Ovary (tissue), 3 donors: Measurements from ENCODE around the gene SNX8.

Experiments used
- CTCF ChIP-seq, 3 donors: fragments of 450-650 bp in 2 of 3; fragments of 200-600 bp in 1 of 3; IDR thresholded peaks; one replicate each; pipeline versions ENCODE4 v1.5.1 to v1.8.0; 2016 to 2022; ENCODE audit warnings: antibody characterized with exemption in 3 of 3, mild to moderate bottlenecking in 1 of 3
- EP300 ChIP-seq: sonication (generic); formaldehyde crosslinking; IDR thresholded peaks from one replicate; pipeline ENCODE4 v1.6.1; 2017; ENCODE audit warnings: antibody characterized with exemption
- POLR2A ChIP-seq: fragments of 450-650 bp; IDR thresholded peaks from one replicate; pipeline ENCODE4 v1.6.1; 2017; ENCODE audit warnings: antibody characterized with exemption, mild to moderate bottlenecking, moderate library complexity
- donor health status: DM: no; HTN: no; CAD: no.

- TF ChIP-seq CTCF (IDR thresholded peaks at IDR 0.05): no peak
- TF ChIP-seq POLR2A: no peak
- no peak for TF ChIP-seq EP300
Measured at GRCh38 chr7:2261611-2262010, 52.6 kb downstream of the SNX8 start.
